A673 (cell line): Measurements from ENCODE around the gene HS6ST2.

Source experiments
- CTCF ChIP-seq: fragments of 300-800, 200-600 bp; sonication (generic); conservative IDR thresholded peaks from 2 replicates; pipeline ENCODE4 v1.5.1; 2017; ENCODE audit warnings: low read depth, mild to moderate bottlenecking, antibody characterized with exemption, low read length, moderate library complexity, mixed read lengths
- EZH2 ChIP-seq: fragments of 200-600 bp; sonication (generic); IDR thresholded peaks from 2 replicates; pipeline ENCODE4 v1.6.1; 2017; ENCODE audit warnings: borderline replicate concordance, low read depth, mild to moderate bottlenecking, mixed read lengths, antibody characterized with exemption, low read length; ENCODE audit not compliant: poor library complexity, severe bottlenecking

GRCh38 chrX:132887569-132887968 lies 70.9 kb downstream of the HS6ST2 start:
- TF ChIP-seq CTCF (no peak), EZH2 (no peak)
